Epithelial cell of proximal tubule (primary cell): ENCODE measurements around the gene TUBGCP6. TPM values are rescaled to one million over a fixed set of nuclear protein-coding genes. Genes with fewer than 3 reads are reported as not detected.

Source experiments
- DNase-seq: peaks from one replicate; pipeline ENCODE4 v3.0.0-alpha.2; 2011; ENCODE audit warnings: low read depth
- H3K4me3 ChIP-seq: 2 replicates; pipeline ENCODE4 v1.5.1; 2011; ENCODE audit warnings: low read depth, mild to moderate bottlenecking, low read length
- total RNA-seq: library from RNA; depleted of rRNA; stranded (reverse); fragments of >200 nt; gene quantifications from 2 replicates; pipeline ENCODE4 v1.2.3, GENCODE V29; 2015
- TF ChIP-seq, protein P1 (sequence below): conservative IDR thresholded peaks from 2 replicates; pipeline ENCODE4 v1.5.1; 2012; ENCODE audit warnings: low read depth, mild to moderate bottlenecking, low read length

Gene TUBGCP6
- total RNA-seq, 1 donor from 2014 or later = 26.1 TPM

DNA sequence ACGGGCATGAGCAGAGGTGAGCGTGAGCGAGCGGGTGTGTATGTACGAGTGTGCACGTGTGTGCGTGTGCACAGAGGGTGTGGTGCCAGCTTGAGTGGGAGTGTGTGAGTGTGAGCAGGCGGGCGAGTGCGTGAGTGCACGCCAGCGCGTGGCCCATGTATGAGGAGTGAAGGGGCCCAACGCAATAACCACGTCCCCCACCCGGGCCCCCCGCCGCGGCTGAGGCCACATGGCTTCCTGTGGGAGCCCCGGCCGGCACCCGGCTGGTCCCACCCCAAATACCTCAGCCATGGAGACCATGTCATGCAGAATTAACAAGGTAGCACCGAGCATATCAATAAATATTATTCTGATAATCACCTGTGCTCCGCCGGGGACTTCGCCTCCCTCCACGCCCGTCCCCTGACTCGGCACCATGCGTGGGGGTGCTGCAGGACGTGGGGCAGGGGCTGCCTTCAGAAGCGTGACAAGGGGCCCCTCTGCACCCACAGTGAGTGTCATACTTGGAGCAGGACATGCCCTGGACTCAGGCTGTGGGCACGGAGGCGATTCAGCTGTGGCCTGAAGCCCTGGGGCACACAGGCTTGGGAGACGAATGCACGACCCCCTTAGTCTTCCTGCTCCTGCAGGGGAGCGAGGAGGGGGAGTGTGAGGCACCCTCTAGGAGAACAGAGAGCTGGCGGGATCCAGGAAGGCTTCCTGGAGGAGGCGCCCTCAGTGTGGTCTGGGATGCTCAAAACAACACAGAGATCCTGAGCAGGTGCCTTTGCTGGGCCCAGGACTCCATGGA lies 64.7 kb downstream of the TUBGCP6 start:
- TF ChIP-seq, protein P1, sequence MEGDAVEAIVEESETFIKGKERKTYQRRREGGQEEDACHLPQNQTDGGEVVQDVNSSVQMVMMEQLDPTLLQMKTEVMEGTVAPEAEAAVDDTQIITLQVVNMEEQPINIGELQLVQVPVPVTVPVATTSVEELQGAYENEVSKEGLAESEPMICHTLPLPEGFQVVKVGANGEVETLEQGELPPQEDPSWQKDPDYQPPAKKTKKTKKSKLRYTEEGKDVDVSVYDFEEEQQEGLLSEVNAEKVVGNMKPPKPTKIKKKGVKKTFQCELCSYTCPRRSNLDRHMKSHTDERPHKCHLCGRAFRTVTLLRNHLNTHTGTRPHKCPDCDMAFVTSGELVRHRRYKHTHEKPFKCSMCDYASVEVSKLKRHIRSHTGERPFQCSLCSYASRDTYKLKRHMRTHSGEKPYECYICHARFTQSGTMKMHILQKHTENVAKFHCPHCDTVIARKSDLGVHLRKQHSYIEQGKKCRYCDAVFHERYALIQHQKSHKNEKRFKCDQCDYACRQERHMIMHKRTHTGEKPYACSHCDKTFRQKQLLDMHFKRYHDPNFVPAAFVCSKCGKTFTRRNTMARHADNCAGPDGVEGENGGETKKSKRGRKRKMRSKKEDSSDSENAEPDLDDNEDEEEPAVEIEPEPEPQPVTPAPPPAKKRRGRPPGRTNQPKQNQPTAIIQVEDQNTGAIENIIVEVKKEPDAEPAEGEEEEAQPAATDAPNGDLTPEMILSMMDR = no peak
- no peak overlapping the region for H3K4me3 ChIP-seq
- DNase-seq = no peak

DNA sequence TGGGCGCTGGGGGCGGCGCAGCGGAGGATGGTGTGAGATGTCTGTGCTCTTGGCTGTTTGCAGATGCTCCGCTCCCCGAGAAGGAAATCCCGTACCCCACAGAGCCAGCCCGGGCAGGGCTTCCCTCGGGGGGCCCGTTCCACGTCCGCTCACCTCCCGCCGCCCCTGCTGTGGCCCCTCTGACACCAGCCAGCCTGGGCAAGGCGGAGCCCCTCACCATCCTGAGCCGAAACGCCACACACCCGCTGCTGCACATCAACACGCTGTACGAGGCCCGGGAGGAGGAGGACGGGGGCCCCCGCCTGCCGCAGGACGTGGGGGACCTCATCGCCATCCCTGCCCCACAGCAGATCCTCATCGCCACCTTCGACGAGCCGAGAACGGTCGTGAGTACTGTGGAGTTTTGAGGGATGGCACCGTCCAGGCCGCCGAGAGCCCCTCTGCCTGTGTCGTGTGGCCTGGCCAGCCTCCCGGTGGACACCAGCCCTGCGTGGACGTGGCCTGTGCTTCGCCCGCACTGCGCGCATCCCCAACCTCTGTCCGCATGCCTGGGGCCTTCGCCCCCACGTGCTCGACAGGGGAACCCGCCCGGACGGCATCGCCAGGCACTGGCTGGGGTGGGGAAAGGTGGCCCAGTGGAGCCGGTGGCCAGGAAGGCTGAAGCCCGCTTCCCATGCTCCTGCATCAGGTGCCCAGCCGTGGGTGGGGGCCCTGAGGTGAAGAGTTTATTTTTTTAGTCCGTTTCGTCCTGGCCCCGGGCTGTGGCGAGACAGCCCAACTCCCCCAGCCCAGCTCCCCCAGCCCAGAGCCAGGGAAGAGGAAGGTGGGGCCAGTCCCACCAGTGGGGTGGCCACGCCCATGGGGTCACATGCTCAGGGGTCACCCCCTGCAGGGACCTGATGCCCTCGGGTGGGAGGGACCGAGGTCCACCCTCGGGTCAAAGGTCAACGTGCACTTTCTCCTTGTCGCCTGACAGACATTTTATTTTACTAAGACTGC lies 65.7 kb downstream of the TUBGCP6 start:
- no peak for DNase-seq
- TF ChIP-seq, protein P1 = no peak
- H3K4me3 ChIP-seq = no peak overlapping the region

DNA sequence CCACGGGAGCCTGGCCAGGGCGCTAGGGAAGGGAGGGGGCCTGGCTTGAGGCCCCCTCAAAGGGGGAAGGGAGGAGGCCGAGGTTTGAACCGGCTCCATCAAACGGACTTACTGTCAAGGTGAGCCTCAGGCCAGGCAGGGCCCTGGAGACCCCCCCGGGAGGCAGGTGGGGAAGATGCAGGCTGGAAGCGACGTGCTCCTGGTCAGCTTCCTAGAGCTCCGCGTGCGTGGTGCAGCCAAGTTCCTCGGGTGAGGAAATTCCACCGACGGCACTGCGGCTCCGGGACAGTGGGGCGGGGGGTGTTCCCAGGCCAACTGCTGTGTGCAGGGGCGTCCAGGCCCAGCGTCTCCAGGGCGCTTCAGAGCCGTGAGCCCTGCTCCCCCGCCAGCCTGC lies 66.4 kb downstream of the TUBGCP6 start:
- TF ChIP-seq, protein P1 = no peak
- no peak for DNase-seq

DNA sequence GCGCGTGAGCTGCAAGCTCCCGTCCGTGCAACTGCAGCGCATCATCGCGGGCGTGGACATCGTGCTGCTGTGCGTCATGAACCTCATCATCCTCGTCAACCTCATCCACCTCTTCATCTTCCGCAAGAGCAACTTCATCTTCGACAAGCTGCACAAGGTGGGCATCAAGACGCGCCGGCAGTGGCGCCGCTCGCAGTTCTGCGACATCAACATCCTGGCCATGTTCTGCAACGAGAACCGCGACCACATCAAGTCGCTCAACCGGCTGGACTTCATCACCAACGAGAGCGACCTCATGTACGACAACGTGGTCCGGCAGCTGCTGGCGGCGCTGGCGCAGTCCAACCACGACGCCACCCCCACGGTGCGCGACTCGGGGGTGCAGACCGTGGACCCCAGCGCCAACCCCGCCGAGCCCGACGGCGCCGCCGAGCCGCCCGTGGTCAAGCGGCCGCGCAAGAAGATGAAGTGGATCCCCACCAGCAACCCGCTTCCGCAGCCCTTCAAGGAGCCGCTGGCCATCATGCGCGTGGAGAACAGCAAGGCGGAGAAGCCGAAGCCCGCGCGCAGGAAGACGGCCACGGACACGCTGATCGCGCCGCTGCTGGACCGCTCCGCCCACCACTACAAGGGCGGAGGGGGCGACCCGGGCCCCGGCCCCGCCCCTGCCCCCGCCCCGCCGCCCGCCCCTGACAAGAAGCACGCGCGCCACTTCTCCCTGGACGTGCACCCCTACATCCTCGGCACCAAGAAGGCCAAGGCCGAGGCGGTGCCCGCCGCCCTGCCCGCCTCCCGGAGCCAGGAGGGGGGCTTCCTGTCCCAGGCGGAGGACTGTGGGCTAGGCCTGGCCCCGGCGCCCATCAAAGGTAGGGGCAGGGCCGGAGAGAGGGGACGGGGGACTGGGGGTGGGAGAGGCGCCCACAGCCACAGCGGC lies 67.0 kb downstream of the TUBGCP6 start:
- no peak overlapping the region for H3K4me3 ChIP-seq
- TF ChIP-seq, protein P1 = no peak
- DNase-seq = no peak

More for the DNA sequence above, 66.4 kb downstream of the TUBGCP6 start:
- H3K4me3 ChIP-seq = no peak overlapping the region

DNA sequence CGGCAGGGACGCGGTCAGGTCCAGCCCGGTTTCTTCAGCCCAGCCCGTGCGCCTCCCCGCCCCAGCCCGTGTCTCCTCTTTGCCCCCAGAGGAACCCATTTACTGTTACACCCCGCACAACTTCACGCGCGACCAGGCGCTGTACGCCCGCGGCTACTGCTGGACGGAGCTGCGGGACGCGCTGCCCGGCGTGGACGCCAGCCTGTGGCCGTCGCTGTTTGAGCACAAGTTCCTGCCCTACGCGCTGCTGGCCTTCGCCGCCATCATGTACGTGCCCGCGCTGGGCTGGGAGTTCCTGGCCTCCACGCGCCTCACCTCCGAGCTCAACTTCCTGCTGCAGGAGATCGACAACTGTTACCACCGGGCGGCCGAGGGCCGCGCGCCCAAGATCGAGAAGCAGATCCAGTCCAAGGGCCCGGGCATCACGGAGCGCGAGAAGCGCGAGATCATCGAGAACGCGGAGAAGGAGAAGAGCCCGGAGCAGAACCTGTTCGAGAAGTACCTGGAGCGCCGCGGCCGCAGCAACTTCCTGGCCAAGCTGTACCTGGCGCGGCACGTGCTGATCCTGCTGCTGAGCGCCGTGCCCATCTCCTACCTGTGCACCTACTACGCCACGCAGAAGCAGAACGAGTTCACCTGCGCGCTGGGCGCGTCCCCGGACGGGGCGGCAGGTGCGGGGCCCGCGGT lies 67.8 kb downstream of the TUBGCP6 start:
- no peak overlapping the region for H3K4me3 ChIP-seq
- TF ChIP-seq, protein P1 = no peak
- DNase-seq = no peak
